ENCODE measurements around the gene GFER. TPM values are rescaled to one million over a fixed set of nuclear protein-coding genes. Genes with fewer than 3 reads are reported as not detected.

The GFER gene
- total and polyA plus RNA-seq, 10 of the 15 experiments (the other 5 are each of a cell fraction or from before 2014, with no cell fraction given): 2.4 to 57.7 (median 31.3) TPM

DNA sequence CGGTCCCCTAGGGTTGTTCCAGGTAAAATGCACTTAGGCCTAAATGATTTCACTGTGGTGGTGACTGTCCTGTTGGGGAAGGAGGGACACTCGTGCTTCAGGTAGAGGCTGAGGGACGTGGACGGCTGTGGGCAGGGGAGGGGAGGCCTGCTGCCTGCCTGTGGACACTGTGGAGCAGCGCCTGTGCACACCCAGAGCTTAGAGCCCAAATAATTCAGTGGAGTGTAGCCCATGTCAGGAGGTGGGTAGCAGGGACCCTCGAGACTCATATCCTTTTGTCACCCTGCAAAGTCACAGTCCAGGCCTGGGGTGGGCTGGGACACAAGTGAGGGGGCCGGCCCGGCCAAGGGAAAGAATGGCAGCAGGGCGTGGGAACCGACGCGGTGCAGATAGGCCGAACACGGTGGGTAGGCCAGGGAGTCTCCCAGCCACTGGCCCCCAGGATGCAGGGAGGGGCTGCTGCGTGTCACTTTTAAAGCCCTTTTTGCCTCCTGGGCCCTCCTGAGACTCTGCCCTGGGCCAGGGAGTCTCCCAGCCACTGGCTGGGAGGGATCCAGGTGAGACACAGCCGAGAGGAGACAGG is 42.0 kb downstream of the GFER start (continued):
- TF ChIP-seq REST (IDR thresholded peaks at IDR 0.05; ENCODE audit: low read depth, low read length): no peak
- TF ChIP-seq, protein P1, sequence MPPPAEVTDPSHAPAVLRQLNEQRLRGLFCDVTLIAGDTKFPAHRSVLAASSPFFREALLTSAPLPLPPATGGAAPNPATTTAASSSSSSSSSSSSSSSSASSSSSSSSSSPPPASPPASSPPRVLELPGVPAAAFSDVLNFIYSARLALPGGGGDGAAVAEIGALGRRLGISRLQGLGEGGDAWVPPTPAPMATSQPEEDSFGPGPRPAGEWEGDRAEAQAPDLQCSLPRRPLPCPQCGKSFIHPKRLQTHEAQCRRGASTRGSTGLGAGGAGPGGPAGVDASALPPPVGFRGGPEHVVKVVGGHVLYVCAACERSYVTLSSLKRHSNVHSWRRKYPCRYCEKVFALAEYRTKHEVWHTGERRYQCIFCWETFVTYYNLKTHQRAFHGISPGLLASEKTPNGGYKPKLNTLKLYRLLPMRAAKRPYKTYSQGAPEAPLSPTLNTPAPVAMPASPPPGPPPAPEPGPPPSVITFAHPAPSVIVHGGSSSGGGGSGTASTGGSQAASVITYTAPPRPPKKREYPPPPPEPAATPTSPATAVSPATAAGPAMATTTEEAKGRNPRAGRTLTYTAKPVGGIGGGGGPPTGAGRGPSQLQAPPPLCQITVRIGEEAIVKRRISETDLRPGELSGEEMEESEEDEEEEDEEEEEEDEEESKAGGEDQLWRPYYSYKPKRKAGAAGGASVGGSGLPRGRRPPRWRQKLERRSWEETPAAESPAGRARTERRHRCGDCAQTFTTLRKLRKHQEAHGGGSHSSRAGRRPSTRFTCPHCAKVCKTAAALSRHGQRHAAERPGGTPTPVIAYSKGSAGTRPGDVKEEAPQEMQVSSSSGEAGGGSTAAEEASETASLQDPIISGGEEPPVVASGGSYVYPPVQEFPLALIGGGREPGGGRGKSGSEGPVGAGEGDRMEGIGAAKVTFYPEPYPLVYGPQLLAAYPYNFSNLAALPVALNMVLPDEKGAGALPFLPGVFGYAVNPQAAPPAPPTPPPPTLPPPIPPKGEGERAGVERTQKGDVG (CRISPR knock-in tag; IDR thresholded peaks at IDR 0.05): no peak
- TF ChIP-seq PAX8 (IDR thresholded peaks at IDR 0.05): no peak
- no peak for TF ChIP-seq MYB (IDR thresholded peaks at IDR 0.05; ENCODE audit: borderline replicate concordance, low read depth, low read length)
- no peak for TF ChIP-seq NFYB (IDR thresholded peaks at IDR 0.05; ENCODE audit: insufficient read depth, low read depth, low read length)
- TF ChIP-seq NRF1 (conservative IDR thresholded peaks at IDR 0.05; ENCODE audit: low read depth, low read length): no peak
- no peak for TF ChIP-seq FOXM1 (IDR thresholded peaks at IDR 0.05; ENCODE audit: low read depth, low read length)
